Neuronal stem cell (in vitro differentiated cells): ENCODE data around the gene PDE11A.

Source experiments
- DNase-seq: peaks from one replicate; pipeline ENCODE4 v3.0.0-alpha.2; 2013; ENCODE audit warnings: low spot score
- H2AFZ ChIP-seq: one replicate; pipeline ENCODE4 v1.6.1; 2013; ENCODE audit warnings: mild to moderate bottlenecking, low read length, inconsistent platforms
- H2AK5ac ChIP-seq: 2 replicates; pipeline ENCODE4 v1.6.1; 2013; ENCODE audit warnings: low read depth, mild to moderate bottlenecking, inconsistent platforms, low read length, moderate library complexity, mixed read lengths
- H2BK120ac ChIP-seq: 2 replicates; pipeline ENCODE4 v1.6.1; 2013; ENCODE audit warnings: low read depth, mild to moderate bottlenecking, inconsistent platforms, low read length, moderate library complexity, mixed read lengths
- H2BK12ac ChIP-seq: one replicate; pipeline ENCODE4 v1.6.1; 2013; ENCODE audit warnings: low read length, inconsistent platforms
- H2BK15ac ChIP-seq: 2 replicates; pipeline ENCODE4 v1.6.1; 2013; ENCODE audit warnings: mild to moderate bottlenecking, low read length, inconsistent platforms, mixed read lengths
- H2BK5ac ChIP-seq: one replicate; pipeline ENCODE4 v1.6.1; 2013; ENCODE audit warnings: inconsistent platforms, mild to moderate bottlenecking, low read length, moderate library complexity
- H3K14ac ChIP-seq: one replicate; pipeline ENCODE4 v1.6.1; 2013; ENCODE audit warnings: low read length, inconsistent platforms
- H3K18ac ChIP-seq: 2 replicates; pipeline ENCODE4 v1.6.1; 2013; ENCODE audit warnings: low read length, inconsistent platforms
- H3K23ac ChIP-seq: 2 replicates; pipeline ENCODE4 v1.6.1; 2013; ENCODE audit warnings: low read depth, mild to moderate bottlenecking, mixed read lengths, low read length, inconsistent platforms; ENCODE audit not compliant: poor library complexity
- H3K27ac ChIP-seq: replicated peaks from 3 replicates; pipeline ENCODE4 v1.5.1; 2013; ENCODE audit warnings: low read length, inconsistent platforms
- H3K27me3 ChIP-seq, 3 experiments: 2 replicates each; pipeline ENCODE4 v1.6.1; 2013; ENCODE audit warnings: low read length in 3 of 3, mild to moderate bottlenecking in 2 of 3, inconsistent platforms in 1 of 3, low read depth in 1 of 3, mixed read lengths in 1 of 3, moderate library complexity in 1 of 3; ENCODE audit not compliant: control insufficient read depth in 3 of 3, insufficient read depth in 3 of 3
- H3K36me3 ChIP-seq, 2 donors: replicated peaks in 1 of 2; 2 replicates each; pipeline ENCODE4 v1.6.1; 2013; ENCODE audit warnings: low read length in 2 of 2; ENCODE audit not compliant: control insufficient read depth in 2 of 2, insufficient read depth in 2 of 2
- H3K4ac ChIP-seq: 2 replicates; pipeline ENCODE4 v1.6.1; 2013; ENCODE audit warnings: inconsistent platforms, mild to moderate bottlenecking, low read length, moderate library complexity
- H3K4me1 ChIP-seq, 2 donors: 1 replicate in 1 of 2; 2 replicates in 1 of 2; pipeline ENCODE4 v1.6.1; 2013; ENCODE audit warnings: low read length in 2 of 2, low read depth in 1 of 2; ENCODE audit not compliant: control insufficient read depth in 2 of 2, insufficient read depth in 1 of 2
- H3K4me2 ChIP-seq: one replicate; pipeline ENCODE4 v1.6.1; 2013; ENCODE audit warnings: mild to moderate bottlenecking, low read length, inconsistent platforms; ENCODE audit not compliant: insufficient read depth, poor library complexity, severe bottlenecking
- H3K4me3 ChIP-seq, 2 donors: 2 replicates each; pipeline ENCODE4 v1.5.1; 2013; ENCODE audit warnings: low read length in 2 of 2, mild to moderate bottlenecking in 2 of 2, inconsistent platforms in 1 of 2, moderate library complexity in 1 of 2
- H3K79me1 ChIP-seq: one replicate; pipeline ENCODE4 v1.6.1; 2013; ENCODE audit warnings: low read depth, mild to moderate bottlenecking, inconsistent platforms, low read length, moderate library complexity
- H3K9ac ChIP-seq: one replicate; pipeline ENCODE4 v1.6.1; 2013; ENCODE audit warnings: mild to moderate bottlenecking, low read depth, low read length, inconsistent platforms; ENCODE audit not compliant: poor library complexity
- H3K9me3 ChIP-seq, 2 donors: replicated peaks in 1 of 2; 2 replicates each; pipeline versions ENCODE3 to v1.6.1; 2013; ENCODE audit warnings: low read length in 2 of 2, mild to moderate bottlenecking in 2 of 2, inconsistent platforms in 1 of 2, low read depth in 1 of 2, mixed read lengths in 1 of 2, moderate library complexity in 1 of 2; ENCODE audit not compliant: control insufficient read depth in 2 of 2, insufficient read depth in 1 of 2
- H4K8ac ChIP-seq: one replicate; pipeline ENCODE4 v1.6.1; 2013; ENCODE audit warnings: low read depth, mild to moderate bottlenecking, inconsistent platforms, low read length, moderate library complexity
- H4K91ac ChIP-seq: one replicate; pipeline ENCODE4 v1.6.1; 2013; ENCODE audit warnings: low read length, low read depth, mild to moderate bottlenecking, inconsistent platforms; ENCODE audit not compliant: poor library complexity
- WGBS, 2 donors: extraction: QIAGEN DNeasy Blood & Tissue Kit; methylation state at CpG; one replicate each; pipeline ENCODE4 v1.1.7; 2013; ENCODE audit warnings: missing lambda C conversion rate in 2 of 2, mixed read lengths in 1 of 2; ENCODE audit not compliant: insufficient read length in 2 of 2, insufficient replicate concordance in 1 of 2; ENCODE audit errors: extremely low coverage in 2 of 2; 5-methylcytosine and 5-hydroxymethylcytosine counted together

Gene PDE11A

DNA sequence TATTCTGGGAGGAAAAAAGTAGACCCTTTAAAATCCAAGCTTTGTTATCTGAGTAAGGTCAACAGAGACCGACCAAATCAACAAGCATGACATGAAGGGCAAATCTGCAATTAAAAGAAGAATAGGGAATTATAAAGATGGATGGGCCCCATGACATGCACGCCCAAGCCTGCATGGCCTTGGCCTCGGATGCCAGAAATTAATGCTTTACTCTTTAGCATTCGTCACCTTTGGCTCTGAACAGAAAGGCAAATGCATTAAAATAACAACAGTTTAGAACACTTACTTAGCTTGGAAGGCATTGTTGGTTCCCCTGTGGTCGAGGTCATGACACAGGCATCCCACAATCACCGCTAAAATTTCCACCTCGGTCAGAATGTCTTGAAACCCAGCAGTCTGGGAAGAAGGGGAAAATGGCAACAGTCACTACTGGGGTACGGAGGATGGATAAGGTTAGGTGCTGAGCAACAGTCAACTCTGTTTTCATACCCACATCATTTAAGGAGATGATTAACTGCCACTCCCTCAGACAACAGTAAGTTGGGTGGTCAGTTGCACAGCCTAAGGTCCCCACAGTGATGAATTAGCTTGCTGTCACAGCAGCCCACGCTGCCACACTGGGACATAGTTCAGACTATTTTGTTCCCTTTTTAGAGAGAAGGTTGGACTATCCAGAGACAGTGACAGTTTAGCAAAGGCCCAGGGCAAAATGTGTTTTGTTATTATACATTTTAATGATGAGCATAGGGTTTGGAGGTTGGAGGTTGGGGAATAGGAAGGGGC, 360.9 kb downstream of the PDE11A start:
- no peak overlapping the region for H2BK15ac ChIP-seq
- no peaks in the 10 kb centered on the region for H3K9me3 ChIP-seq
- WGBS, 2 donors, result no CpG with 5 or more reads among the region's 9 CpGs
- no peak overlapping the region for H4K8ac ChIP-seq
- peak overlapping the region; percentile 14 for H2AFZ ChIP-seq
- H3K27ac ChIP-seq, result no peak overlapping the region
- no peak overlapping the region for H2BK12ac ChIP-seq
- H3K18ac ChIP-seq, result no peak overlapping the region
- no peak overlapping the region for H2BK5ac ChIP-seq
- H3K79me1 ChIP-seq, result no peaks in the 10 kb centered on the region
- no peaks in the 10 kb centered on the region for H3K27me3 ChIP-seq
- no peak overlapping the region for H3K4me3 ChIP-seq
- H3K4me1 ChIP-seq, result peaks cover 5 to 12% of the 10 kb centered on the region in 2 donors
- no peak overlapping the region for H3K4me2 ChIP-seq
- H4K91ac ChIP-seq, result no peak overlapping the region
- no peak overlapping the region for H2AK5ac ChIP-seq
- H3K14ac ChIP-seq, result no peak overlapping the region
- H3K9ac ChIP-seq, result no peak overlapping the region
- no peak overlapping the region for H2BK120ac ChIP-seq
- H3K36me3 ChIP-seq, result no peaks in the 10 kb centered on the region
- no peak overlapping the region for H3K23ac ChIP-seq
- no peak overlapping the region for H3K4ac ChIP-seq
- no peak for DNase-seq

DNA sequence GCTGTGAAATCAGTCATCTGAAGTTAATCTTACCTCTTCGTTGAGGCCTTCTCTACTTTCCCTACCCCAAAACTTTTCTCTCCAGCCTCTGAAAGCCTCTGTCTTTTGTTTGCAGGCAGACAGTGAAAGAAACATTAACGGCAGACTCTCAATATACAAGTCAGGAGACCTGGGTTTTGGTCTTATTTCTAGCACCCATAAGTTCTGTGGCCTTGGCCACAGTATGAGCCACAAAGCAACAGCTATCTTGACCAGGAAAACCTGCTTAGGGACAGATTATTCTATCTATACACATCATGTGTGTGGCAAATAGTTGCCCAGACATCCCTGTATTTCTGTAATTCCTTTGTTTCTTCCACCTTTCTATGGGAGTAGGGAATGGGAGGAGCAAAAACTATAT, 361.7 kb downstream of the PDE11A start:
- no peak overlapping the region for H3K18ac ChIP-seq
- H3K27me3 ChIP-seq, result no peaks in the 10 kb centered on the region
- H2AK5ac ChIP-seq, result no peak overlapping the region
- DNase-seq, result no peak
- H3K4me3 ChIP-seq, result no peak overlapping the region
- H4K91ac ChIP-seq, result no peak overlapping the region
- no peak overlapping the region for H2BK15ac ChIP-seq
- no peak overlapping the region for H4K8ac ChIP-seq
- H3K36me3 ChIP-seq, result no peaks in the 10 kb centered on the region
- H3K79me1 ChIP-seq, result no peaks in the 10 kb centered on the region
- peaks cover 5 to 12% of the 10 kb centered on the region in 2 donors for H3K4me1 ChIP-seq
- H2BK120ac ChIP-seq, result no peak overlapping the region
- H3K4ac ChIP-seq, result no peak overlapping the region
- no peak overlapping the region for H3K14ac ChIP-seq
- H3K27ac ChIP-seq, result no peak overlapping the region
- no CpG with 5 or more reads among the region's 2 CpGs for WGBS, 2 donors
- H3K23ac ChIP-seq, result no peak overlapping the region
- H3K9ac ChIP-seq, result no peak overlapping the region
- no peak overlapping the region for H2BK5ac ChIP-seq
- no peak overlapping the region for H2AFZ ChIP-seq
- H3K9me3 ChIP-seq, result no peaks in the 10 kb centered on the region
- no peak overlapping the region for H3K4me2 ChIP-seq
- no peak overlapping the region for H2BK12ac ChIP-seq

DNA sequence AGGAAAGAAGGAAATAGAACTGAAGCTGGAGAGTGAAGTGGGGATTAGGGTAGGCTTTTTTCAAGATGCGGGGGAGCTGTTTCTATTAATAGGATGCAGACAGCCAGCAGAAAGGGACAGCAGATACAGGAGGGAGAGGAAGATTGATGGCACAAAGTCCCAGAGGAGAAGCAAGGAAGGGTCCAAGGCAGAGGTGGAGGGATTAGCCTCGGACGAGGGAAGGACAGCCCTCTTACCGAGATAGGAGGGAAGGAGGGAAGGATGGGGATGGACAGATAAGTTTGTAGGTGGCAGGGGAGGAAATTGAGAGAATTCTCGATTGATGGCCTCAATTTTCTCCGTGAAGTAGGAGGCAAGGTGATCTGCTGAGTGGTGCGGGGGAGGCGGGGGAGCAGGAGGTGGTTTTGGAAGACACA, 362.6 kb downstream of the PDE11A start:
- Histone ChIP-seq H4K8ac (no peak overlapping the region), H2BK120ac (no peak overlapping the region), H3K4me2 (no peak overlapping the region), H3K4me1 (peaks cover 5 to 12% of the 10 kb centered on the region in 2 donors), H4K91ac (no peak overlapping the region), H3K4ac (no peak overlapping the region), H2AFZ (no peak overlapping the region), H2BK5ac (no peak overlapping the region), H3K18ac (no peak overlapping the region), H3K4me3 (no peak overlapping the region), H3K36me3 (no peaks in the 10 kb centered on the region), H3K23ac (no peak overlapping the region), H3K14ac (no peak overlapping the region), H3K79me1 (no peaks in the 10 kb centered on the region), H3K9ac (no peak overlapping the region), H2BK12ac (no peak overlapping the region), H3K27ac (no peak overlapping the region), H3K9me3 (no peaks in the 10 kb centered on the region), H2BK15ac (no peak overlapping the region), H2AK5ac (no peak overlapping the region), H3K27me3 (no peaks in the 10 kb centered on the region)
- no peak for DNase-seq
- no CpG with 5 or more reads among the region's 8 CpGs for WGBS, 2 donors

DNA sequence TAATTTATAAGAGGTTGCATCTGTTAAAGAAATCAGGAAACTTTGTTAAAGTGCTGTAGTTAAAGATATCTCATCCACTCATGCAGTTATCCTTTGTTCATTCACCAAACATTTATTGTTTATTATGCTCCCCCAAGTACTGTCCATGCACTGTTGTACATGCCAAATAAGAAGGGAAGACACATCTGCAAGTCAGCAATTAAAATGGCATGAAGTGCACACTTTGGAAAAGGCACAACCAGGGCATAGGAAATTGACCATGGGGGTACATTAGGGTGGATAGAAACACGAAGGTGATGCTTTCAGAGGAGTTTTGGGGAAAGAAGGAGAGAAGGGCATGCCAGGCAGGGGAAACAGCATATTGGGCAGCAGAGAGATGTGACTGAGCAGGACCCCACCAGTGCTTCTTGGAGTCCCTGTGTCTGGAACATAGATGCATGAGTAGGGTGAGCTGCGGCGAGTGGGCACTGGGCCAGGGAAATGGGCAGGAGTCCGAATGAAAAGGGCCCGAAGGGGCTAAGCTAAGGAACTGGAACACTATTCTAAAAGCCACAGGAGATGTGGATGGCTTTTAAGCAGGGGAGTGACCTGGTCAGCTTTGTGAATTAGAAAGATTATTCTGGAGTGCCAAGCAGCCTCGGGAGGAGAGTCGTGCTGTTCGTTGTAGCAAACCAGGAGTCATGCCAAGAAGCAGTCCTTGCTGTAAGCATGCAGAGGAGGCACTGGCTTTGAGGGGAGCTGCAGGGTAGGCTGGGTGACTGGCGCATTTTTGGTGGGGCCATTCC, 363.7 kb downstream of the PDE11A start:
- Histone ChIP-seq H3K14ac (no peak overlapping the region), H3K27ac (no peak overlapping the region), H3K4me1 (peaks cover 5 to 7% of the 10 kb centered on the region in 2 donors), H3K27me3 (no peaks in the 10 kb centered on the region), H3K9ac (no peak overlapping the region), H3K4me2 (no peak overlapping the region), H3K36me3 (no peaks in the 10 kb centered on the region), H2BK120ac (no peak overlapping the region), H4K8ac (no peak overlapping the region), H4K91ac (no peak overlapping the region), H2BK5ac (no peak overlapping the region), H2BK12ac (no peak overlapping the region), H3K18ac (no peak overlapping the region), H3K9me3 (no peaks in the 10 kb centered on the region), H3K4ac (no peak overlapping the region), H3K4me3 (no peak overlapping the region), H2BK15ac (no peak overlapping the region), H2AK5ac (peak overlapping the region; percentile 5), H3K23ac (no peak overlapping the region), H2AFZ (no peak overlapping the region), H3K79me1 (no peaks in the 10 kb centered on the region)
- DNase-seq, result no peak
- no CpG with 5 or more reads among the region's 9 CpGs for WGBS, 2 donors
